Parathyroid adenoma (tissue), 2 donors: ENCODE data around the gene HOGA1.

Experiments
- H2AFZ ChIP-seq: fragments of 300-600 bp; sonication (generic); one replicate; pipeline ENCODE4 v1.7.0; 2017; ENCODE audit warnings: antibody characterized with exemption, mild to moderate bottlenecking
- H3K27ac ChIP-seq: fragments of 300-600 bp; sonication (generic); one replicate; pipeline ENCODE4 v1.7.0; 2017
- H3K27me3 ChIP-seq: fragments of 300-600 bp; sonication (generic); one replicate; pipeline ENCODE4 v1.7.0; 2017; ENCODE audit warnings: low read length; ENCODE audit not compliant: control insufficient read depth, insufficient read depth
- H3K36me3 ChIP-seq: fragments of 300-600 bp; sonication (generic); one replicate; pipeline ENCODE4 v1.7.0; 2017; ENCODE audit warnings: low read length; ENCODE audit not compliant: control insufficient read depth, insufficient read depth
- H3K4me1 ChIP-seq: fragments of 300-600 bp; sonication (generic); one replicate; pipeline ENCODE4 v1.7.0; 2017; ENCODE audit warnings: control low read depth
- H3K4me2 ChIP-seq: fragments of 300-600 bp; sonication (generic); one replicate; pipeline ENCODE4 v1.7.0; 2017; ENCODE audit warnings: low read length
- H3K4me3 ChIP-seq: fragments of 300-600 bp; sonication (generic); one replicate; pipeline ENCODE4 v1.7.0; 2017; ENCODE audit warnings: low read depth, low read length
- H3K79me2 ChIP-seq: fragments of 300-600 bp; sonication (generic); one replicate; pipeline ENCODE4 v1.7.0; 2017; ENCODE audit warnings: control low read depth
- H3K9ac ChIP-seq: fragments of 300-600 bp; sonication (generic); one replicate; pipeline ENCODE4 v1.7.0; 2017; ENCODE audit warnings: mild to moderate bottlenecking
- H3K9me3 ChIP-seq: fragments of 300-600 bp; sonication (generic); one replicate; pipeline ENCODE4 v1.7.0; 2017; ENCODE audit warnings: low read length; ENCODE audit not compliant: control insufficient read depth
- TF ChIP-seq, protein P1 (sequence below): fragments of 300-600 bp; sonication (generic); IDR thresholded peaks from one replicate; pipeline ENCODE4 v1.7.0; 2017; ENCODE audit warnings: antibody characterized with exemption, mild to moderate bottlenecking
- donor health status: primary hyperparathyroidism.

Gene HOGA1

GRCh38 chr10:97543025-97543546 lies 41.1 kb upstream of the HOGA1 start:
- H3K9ac ChIP-seq, result no peak overlapping the region
- H3K4me3 ChIP-seq, result no peak overlapping the region
- no peak overlapping the region for H3K4me2 ChIP-seq
- H3K36me3 ChIP-seq, result no peaks in the 10 kb centered on the region
- TF ChIP-seq, protein P1, sequence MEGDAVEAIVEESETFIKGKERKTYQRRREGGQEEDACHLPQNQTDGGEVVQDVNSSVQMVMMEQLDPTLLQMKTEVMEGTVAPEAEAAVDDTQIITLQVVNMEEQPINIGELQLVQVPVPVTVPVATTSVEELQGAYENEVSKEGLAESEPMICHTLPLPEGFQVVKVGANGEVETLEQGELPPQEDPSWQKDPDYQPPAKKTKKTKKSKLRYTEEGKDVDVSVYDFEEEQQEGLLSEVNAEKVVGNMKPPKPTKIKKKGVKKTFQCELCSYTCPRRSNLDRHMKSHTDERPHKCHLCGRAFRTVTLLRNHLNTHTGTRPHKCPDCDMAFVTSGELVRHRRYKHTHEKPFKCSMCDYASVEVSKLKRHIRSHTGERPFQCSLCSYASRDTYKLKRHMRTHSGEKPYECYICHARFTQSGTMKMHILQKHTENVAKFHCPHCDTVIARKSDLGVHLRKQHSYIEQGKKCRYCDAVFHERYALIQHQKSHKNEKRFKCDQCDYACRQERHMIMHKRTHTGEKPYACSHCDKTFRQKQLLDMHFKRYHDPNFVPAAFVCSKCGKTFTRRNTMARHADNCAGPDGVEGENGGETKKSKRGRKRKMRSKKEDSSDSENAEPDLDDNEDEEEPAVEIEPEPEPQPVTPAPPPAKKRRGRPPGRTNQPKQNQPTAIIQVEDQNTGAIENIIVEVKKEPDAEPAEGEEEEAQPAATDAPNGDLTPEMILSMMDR, result no peak
- H3K79me2 ChIP-seq, result peaks cover 2% of the 10 kb centered on the region
- no peak overlapping the region for H2AFZ ChIP-seq
- no peaks in the 10 kb centered on the region for H3K27me3 ChIP-seq
- H3K4me1 ChIP-seq, result peaks cover 12% of the 10 kb centered on the region
- no peaks in the 10 kb centered on the region for H3K9me3 ChIP-seq
- peak overlapping the region; percentile 53 for H3K27ac ChIP-seq

GRCh38 chr10:97546456-97547270 lies 37.5 kb upstream of the HOGA1 start:
- Histone ChIP-seq H3K4me1 (peaks cover 12% of the 10 kb centered on the region), H3K9me3 (no peaks in the 10 kb centered on the region), H3K4me3 (no peak overlapping the region), H3K4me2 (no peak overlapping the region), H3K27ac (no peak overlapping the region), H3K27me3 (no peaks in the 10 kb centered on the region), H2AFZ (no peak overlapping the region), H3K79me2 (peaks cover 2% of the 10 kb centered on the region), H3K36me3 (no peaks in the 10 kb centered on the region), H3K9ac (no peak overlapping the region)
- TF ChIP-seq, protein P1, result no peak

DNA sequence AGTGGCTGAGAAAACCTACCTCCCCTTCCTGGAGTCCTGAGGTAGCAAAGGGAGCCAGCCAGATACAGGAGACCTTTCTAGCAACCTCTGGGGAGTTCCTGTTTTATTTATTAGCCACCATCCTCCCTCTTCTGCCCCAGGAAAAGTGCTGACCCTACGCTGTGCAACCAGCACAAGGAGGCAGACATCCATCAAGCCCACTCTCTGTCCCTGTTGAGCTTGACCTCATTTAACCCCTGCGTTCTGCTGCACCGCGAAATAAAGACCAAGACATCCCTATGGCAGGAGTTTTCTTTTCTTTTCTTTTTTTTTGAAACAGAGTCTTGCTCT lies 37.0 kb upstream of the HOGA1 start:
- H3K36me3 ChIP-seq, result no peaks in the 10 kb centered on the region
- H3K4me3 ChIP-seq, result no peak overlapping the region
- peaks cover 2% of the 10 kb centered on the region for H3K79me2 ChIP-seq
- no peak overlapping the region for H3K27ac ChIP-seq
- no peaks in the 10 kb centered on the region for H3K9me3 ChIP-seq
- H3K4me2 ChIP-seq, result no peak overlapping the region
- no peak overlapping the region for H3K9ac ChIP-seq
- H3K27me3 ChIP-seq, result no peaks in the 10 kb centered on the region
- TF ChIP-seq, protein P1, result no peak
- H2AFZ ChIP-seq, result no peak overlapping the region
- H3K4me1 ChIP-seq, result peaks cover 9% of the 10 kb centered on the region

DNA sequence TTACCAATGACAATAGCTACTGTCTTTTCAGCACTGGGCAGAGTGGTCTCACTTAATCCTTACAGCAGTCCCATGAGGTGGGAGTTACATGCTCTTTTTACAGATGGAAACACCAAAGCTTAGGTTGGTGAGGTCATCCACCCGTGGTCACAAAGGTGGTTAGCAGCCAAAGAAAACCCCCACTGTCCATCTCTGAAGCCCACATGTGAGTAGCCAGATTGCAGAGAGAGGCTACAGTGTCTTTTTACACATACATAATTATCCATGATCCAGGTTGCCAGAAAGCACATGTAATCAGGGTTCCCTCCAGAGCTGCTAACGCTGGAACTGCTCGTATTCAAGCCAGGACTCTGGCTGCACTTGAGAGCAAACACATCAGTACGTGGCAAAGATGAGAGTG lies 36.2 kb upstream of the HOGA1 start:
- Histone ChIP-seq H3K79me2 (peaks cover 2% of the 10 kb centered on the region), H3K9ac (no peak overlapping the region), H3K4me2 (no peak overlapping the region), H3K9me3 (no peaks in the 10 kb centered on the region), H2AFZ (no peak overlapping the region), H3K27me3 (no peaks in the 10 kb centered on the region), H3K4me3 (no peak overlapping the region), H3K36me3 (no peaks in the 10 kb centered on the region), H3K27ac (no peak overlapping the region), H3K4me1 (peaks cover 1% of the 10 kb centered on the region)
- TF ChIP-seq, protein P1, result no peak
